Left cardiac atrium (tissue), 4 donors: Measurements from ENCODE around the gene BDKRB1. TPM values are rescaled to one million over a fixed set of nuclear protein-coding genes. Genes with fewer than 3 reads are reported as not detected.

Source experiments
- ATAC-seq, 2 donors: fragments of 200-7000 bp; cut with Tn5 transposase; one replicate each; pipeline ENCODE4 v1.9.1; 2020; ENCODE audit warnings: mild to moderate bottlenecking in 2 of 2, moderate library complexity in 2 of 2
- DNase-seq: peaks from one replicate; pipeline ENCODE4 v3.0.0-alpha.2; 2020
- intact Hi-C, 2 donors: fragments of 100-400 bp; cut with DNase I; formaldehyde crosslinking; loops; one replicate each; pipeline versions ENCODE4 v1.14.1 to v1.15.1; 2022 to 2023
- long read RNA-seq: library from polyadenylated mRNA; unstranded; transcript quantifications from one replicate; pipeline ENCODE4 v2.0.0, GENCODE V29; 2021
- total RNA-seq, 2 donors: library from RNA; stranded (reverse); fragmentation: NEBNext Ultra II Directional; extraction: Animal tissue kit (Norgen Biotek cat#: 25700); gene quantifications; one replicate each; pipeline ENCODE4 v1.2.1, GENCODE V29; 2021
- donor health status: DM: no; HTN: yes; CAD: no.
- donor health status: DM: no; HTN: yes; CAD: no; lungs with severe emphysema.
- donor health status: DM: yes; HTN: yes; CAD: no.
- donor health status: Dilated cardiomyopathy.

BDKRB1 gene
- total RNA-seq: 1 to 10 TPM in 1 of 2 donors, under 1 TPM in 1; 0.21 to 1.0 TPM
- long read RNA-seq: 0 reads

- DNase-seq: no peak
- ATAC-seq: peak; percentile 67 to 82
- intact Hi-C loops: no loop called here
These were observed at the start of gene BDKRB1 for GRCh38 chr14:96255501-96256366. TSS of gene BDKRB1 (plus strand) at chr14:96256210. CDS start at chr14:96263683, 7,473 bp downstream.

DNA sequence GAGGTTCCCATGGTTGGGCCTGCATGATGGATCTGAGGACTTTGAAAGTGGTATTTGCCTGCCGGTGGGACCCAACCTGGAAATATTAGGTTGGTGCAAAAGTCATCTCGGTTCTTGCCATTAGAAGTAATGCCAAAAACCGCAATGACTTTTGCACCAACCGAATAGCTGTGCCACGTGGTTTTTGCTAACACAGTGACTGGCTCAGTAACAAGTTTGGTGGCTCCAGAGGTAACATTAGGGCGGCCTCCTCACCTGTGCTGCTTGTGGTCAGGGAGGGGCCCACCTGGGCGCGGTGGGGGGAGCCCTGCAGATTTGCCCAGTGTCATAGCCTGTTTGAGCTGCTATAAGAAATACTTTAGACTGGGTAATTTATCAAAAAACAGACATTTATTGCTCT lies 49.5 kb upstream of the BDKRB1 start:
- ATAC-seq: no peak
- no peak for DNase-seq
- intact Hi-C loops: no loop called here

DNA sequence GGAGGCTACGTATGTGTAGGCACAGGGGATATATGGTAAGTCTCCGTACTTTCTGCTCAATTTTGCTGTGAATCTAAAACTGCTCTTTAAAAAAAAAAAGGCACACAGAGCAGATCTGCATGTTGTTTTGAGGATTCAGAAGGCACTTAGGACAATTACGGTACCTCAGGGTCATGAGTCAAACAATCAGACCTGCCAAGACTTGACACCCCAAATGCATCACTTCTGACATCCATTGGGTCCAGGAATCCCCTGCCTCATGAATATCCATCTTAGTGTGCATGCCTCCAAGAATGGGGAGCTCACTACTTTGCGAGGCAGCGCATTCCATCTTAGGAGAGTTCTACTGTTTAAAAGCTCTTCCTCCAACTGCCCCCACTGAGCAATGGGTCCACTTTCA lies 48.3 kb upstream of the BDKRB1 start:
- intact Hi-C loops: no loop called here
- no peak for DNase-seq
- no peak for ATAC-seq

DNA sequence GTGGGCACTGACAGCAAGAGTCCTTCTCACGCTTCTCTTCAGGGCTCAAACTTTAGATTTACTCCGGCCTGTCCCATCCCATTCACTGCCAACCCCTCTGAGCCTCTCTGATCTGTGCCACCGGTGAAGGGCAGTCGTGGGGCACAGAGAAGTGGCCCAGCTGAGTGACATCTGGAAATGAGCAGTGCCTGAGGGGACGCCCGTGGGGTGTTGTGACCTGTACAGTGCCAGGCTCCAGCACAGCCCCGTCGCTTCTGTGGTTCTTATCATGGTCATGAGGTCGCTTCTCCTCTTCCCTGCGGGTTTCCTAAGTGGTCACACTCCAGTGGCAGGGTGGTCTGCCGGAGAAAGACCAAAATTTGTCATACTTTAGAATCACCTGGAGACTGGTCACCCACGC lies 47.3 kb upstream of the BDKRB1 start:
- DNase-seq: no peak
- intact Hi-C loops: no loop called here
- no peak for ATAC-seq

- DNase-seq (no peak), ATAC-seq (no peak)
- intact Hi-C loops: no loop called here
These were observed 43.9 kb upstream of the BDKRB1 start for GRCh38 chr14:96212140-96212539.

DNA sequence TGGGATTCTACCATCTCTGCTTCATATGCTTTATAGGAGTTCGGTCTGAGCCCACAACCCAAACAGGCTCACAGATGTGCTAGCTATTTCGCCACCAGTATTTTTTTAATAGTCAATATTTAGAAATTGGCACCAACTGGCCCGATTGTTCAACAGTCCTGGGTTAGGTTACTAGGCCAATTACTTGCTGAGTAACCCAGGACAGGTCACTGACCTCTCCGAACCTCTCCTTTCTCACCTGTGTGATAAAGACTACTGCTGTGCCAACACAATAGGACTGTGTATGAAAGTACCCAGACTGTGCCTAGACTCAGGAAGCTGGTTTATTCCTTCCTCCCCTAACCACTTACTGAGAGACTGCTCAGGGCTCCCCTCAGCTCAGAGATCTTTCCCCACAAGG lies 43.1 kb upstream of the BDKRB1 start:
- ATAC-seq (no peak), DNase-seq (no peak)
- intact Hi-C loops: no loop called here

- ATAC-seq: no peak
- DNase-seq: no peak
These were observed 42.0 kb upstream of the BDKRB1 start for GRCh38 chr14:96213871-96214465.

GRCh38 chr14:96214793-96215192 lies 41.2 kb upstream of the BDKRB1 start:
- intact Hi-C loops: no loop called here
- DNase-seq (no peak), ATAC-seq (no peak)

More at GRCh38 chr14:96213871-96214465, 42.0 kb upstream of the BDKRB1 start:
- intact Hi-C loops: no loop called here

DNA sequence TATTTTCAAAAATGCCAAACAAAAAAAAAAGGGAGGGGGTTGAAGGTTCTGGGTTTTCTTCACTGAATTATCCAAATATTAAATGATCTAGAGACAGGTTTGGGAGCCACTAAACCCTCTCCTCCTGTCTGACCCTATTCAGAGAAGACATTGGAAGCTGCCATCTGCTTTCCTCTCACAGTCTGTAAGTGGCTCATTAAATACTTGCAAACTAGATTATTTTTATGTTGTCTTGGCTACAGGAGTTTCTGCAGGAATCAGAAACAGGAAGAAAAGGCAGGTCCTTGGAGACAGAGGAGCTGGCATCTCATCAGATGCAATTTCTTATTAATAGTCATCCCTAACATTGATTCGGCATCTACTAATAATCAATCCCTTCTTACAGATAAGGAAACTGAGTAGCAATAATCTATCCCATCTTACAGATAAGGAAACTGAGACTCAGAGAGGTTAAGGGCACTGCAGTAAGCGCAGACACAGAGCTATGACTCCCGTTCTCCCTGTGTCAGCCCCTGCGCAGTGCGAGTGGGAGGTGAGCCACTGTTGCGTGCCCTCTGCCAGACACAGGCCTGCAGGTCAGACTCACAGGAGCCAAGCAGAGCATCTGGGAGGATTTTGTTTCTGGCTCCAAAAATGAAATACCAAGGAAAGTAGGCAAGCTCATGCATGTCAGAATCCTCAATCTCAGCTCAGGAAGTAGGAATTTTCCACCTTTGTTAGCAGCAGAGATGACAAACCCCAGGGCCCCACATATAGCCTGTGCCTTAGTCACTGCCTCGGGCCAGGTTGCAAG lies 40.4 kb upstream of the BDKRB1 start:
- intact Hi-C loops: no loop called here
- no peak for DNase-seq
- peak in 1 of 2 donors; percentile 79 for ATAC-seq

- intact Hi-C loops: no loop called here
- no peak for DNase-seq
- no peak for ATAC-seq
These were observed 39.4 kb upstream of the BDKRB1 start for GRCh38 chr14:96216627-96217026.

GRCh38 chr14:96217376-96217913 lies 38.6 kb upstream of the BDKRB1 start:
- no peak for ATAC-seq
- no peak for DNase-seq
- intact Hi-C loops: no loop called here

DNA sequence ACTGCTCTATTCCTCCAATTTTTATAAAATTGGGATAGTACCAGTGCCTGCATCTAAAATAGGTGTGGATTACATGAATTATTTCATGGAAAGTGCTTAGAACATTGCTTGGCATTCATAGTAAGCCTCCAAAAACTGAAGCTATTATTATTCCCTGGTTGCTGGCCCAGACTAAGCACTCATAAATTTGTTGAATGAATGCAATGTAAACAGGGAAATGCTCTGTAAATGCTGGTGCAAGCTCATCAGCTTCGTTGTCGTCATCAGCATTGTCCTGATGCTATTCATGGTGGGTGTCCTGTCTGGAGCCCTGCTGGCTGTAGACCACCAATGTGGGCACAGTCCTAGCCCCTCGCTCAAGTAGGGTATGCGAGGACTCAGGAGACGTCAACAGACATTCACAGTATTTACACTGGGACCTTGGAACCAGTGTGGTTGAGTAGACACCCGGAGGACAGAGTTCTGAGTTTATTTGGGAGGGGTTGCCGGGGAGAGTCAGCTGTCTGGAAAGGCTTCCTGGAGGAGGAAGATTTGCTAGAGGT lies 34.8 kb upstream of the BDKRB1 start:
- no peak for DNase-seq
- ATAC-seq: no peak
- intact Hi-C loops: loop anchor here in 1 of 2 donors (10.0 kb wide), 1 partner anchor 1316 kb away; no protein-coding TSS in a partner anchor

DNA sequence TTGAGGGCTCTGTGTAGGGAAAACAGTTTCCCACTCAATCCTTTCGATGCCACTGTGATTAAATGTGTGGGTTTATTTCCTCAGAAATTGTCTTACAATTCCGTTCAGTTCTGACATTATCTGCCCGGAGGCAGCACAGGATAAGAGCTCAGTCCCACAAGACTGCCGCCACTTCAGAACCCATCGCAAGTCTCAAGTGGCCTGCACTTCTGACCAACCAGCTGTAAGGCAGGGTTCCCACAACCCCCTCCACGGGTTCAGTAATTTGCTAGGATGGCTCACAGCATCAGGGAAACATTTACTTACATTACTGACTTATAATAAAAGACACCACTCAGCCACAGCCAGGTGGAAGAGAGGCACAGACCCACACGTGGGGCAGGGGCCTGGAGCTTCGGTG lies 34.2 kb upstream of the BDKRB1 start:
- intact Hi-C loops: loop anchor here in 1 of 2 donors (10.0 kb wide), 1 partner anchor 1317 kb away; no protein-coding TSS in a partner anchor
- DNase-seq (no peak), ATAC-seq (no peak)

- intact Hi-C loops: loop anchor here in 1 of 2 donors (10.0 kb wide), 1 partner anchor 1320 kb away; no protein-coding TSS in a partner anchor
- DNase-seq (no peak), ATAC-seq (peak in 1 of 2 donors; percentile 67)
These were observed 31.4 kb upstream of the BDKRB1 start for GRCh38 chr14:96224480-96225096.

GRCh38 chr14:96225213-96225612 lies 30.8 kb upstream of the BDKRB1 start:
- intact Hi-C loops: loop anchor here in 1 of 2 donors (10.0 kb wide), 1 partner anchor 1320 kb away; no protein-coding TSS in a partner anchor
- DNase-seq (no peak), ATAC-seq (no peak)

DNA sequence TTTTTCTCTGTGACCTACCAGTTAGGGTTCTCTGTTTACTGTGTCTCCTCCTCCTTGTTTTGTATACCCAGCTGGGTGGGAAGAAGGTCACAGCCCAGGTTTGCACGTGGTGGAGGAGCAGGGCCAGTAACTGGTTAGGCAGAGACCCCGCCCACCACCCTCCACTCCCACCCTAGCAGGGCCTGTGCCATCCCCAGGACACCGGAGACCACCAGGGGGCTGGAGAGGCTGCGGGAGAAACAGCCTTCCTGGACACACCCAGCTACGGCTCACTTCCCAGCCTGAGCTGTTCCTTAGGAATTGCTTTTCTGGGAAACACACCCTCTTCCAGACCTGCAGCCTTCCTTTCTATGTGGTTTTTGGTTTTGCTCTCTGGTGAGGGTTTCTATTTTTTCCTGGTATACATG lies 30.3 kb upstream of the BDKRB1 start:
- no peak for DNase-seq
- intact Hi-C loops: loop anchor here in 1 of 2 donors (10.0 kb wide), 1 partner anchor 1321 kb away; no protein-coding TSS in a partner anchor
- ATAC-seq: peak in 1 of 2 donors; percentile 71

DNA sequence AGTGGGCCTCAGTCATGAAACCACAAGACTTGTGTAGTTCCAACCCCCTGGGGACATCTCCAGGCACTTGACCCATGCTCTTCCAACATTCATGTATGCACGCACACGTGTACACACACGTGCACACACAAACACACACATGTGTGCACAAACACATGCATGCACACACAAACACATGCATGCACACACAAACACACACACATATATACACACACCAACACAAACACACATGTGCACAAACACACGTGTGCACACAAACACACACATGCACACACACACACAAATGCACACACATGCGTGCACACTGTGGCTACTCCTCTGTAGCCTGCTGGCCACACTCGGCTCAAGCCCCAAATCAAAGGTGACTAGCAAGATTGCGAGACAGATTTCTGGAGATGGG lies 28.6 kb upstream of the BDKRB1 start:
- intact Hi-C loops: loop anchor here in 1 of 2 donors (10.0 kb wide), 1 partner anchor 1323 kb away; no protein-coding TSS in a partner anchor
- DNase-seq (no peak), ATAC-seq (no peak)

DNA sequence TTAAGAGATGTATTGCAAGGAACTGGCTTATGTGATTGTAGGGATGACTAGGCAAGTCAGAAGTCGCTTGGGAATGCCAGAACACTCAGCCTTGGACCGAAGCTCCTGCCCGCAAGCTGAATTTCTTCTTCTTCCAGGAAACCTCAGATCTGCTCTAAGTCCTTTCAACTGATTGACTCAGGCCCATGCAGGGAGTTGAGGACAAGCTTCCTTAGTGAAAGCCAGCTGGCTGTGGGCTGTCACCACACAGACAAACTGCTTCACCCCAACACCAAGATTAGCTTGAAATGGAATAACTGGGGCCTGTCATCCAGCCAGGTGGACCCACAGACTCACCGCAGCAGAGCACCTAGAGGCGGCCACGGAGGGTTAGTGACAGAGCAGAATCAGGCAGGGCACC lies 26.7 kb upstream of the BDKRB1 start:
- DNase-seq (no peak), ATAC-seq (no peak)
- intact Hi-C loops: loop anchor here in 1 of 2 donors (10.0 kb wide), 1 partner anchor 1325 kb away; no protein-coding TSS in a partner anchor
